GM19324 (cell line): Measurements from ENCODE around the gene PRICKLE4.
"Not testable (repeated sequence)": the region's sequence is repeated elsewhere in the genome, so short reads cannot be mapped to it uniquely, and the experiment has no call there.

Source experiments
- ATAC-seq: cut with Tn5 transposase; IDR thresholded peaks from one replicate; pipeline ENCODE4 v1.9.1; 2021; ENCODE audit warnings: mild to moderate bottlenecking, moderate library complexity; ENCODE audit not compliant: unreplicated experiment, low FRiP score

The PRICKLE4 gene

GRCh38 chr6:41787219-41787917 lies 6.8 kb downstream of the PRICKLE4 start, which contains the start of gene TOMM6:
Gene TOMM6, plus strand, starts transcription at chr6:41787694. Its CDS starts 4 bp downstream, at chr6:41787698.
- peak; percentile 89 for ATAC-seq

GRCh38 chr6:41789390-41789724 lies 8.8 kb downstream of the PRICKLE4 start:
- ATAC-seq = no peak

GRCh38 chr6:41790045-41790444 lies 9.5 kb downstream of the PRICKLE4 start:
- ATAC-seq = no peak

GRCh38 chr6:41791305-41791704 lies 10.7 kb downstream of the PRICKLE4 start:
- ATAC-seq = no peak

GRCh38 chr6:41791984-41792383 lies 11.4 kb downstream of the PRICKLE4 start:
- ATAC-seq = no peak

GRCh38 chr6:41796474-41796873 lies 15.9 kb downstream of the PRICKLE4 start:
- no peak for ATAC-seq

GRCh38 chr6:41798901-41799558 lies 18.4 kb downstream of the PRICKLE4 start:
- ATAC-seq = no peak

- no peak for ATAC-seq
Measured at GRCh38 chr6:41799559-41799911, 19.0 kb downstream of the PRICKLE4 start.

GRCh38 chr6:41801380-41801779 lies 20.8 kb downstream of the PRICKLE4 start:
- ATAC-seq = no peak

- no peak for ATAC-seq
Measured at GRCh38 chr6:41805830-41806774, 25.5 kb downstream of the PRICKLE4 start.

GRCh38 chr6:41811095-41811494 lies 30.5 kb downstream of the PRICKLE4 start:
- no peak for ATAC-seq

GRCh38 chr6:41811946-41812345 lies 31.4 kb downstream of the PRICKLE4 start:
- not testable (repeated sequence) for ATAC-seq

- no peak for ATAC-seq
Measured at GRCh38 chr6:41813469-41813868, 32.9 kb downstream of the PRICKLE4 start.

GRCh38 chr6:41813956-41814355 lies 33.4 kb downstream of the PRICKLE4 start:
- ATAC-seq = no peak

GRCh38 chr6:41814629-41815028 lies 34.0 kb downstream of the PRICKLE4 start:
- no peak for ATAC-seq

GRCh38 chr6:41815587-41815986 lies 35.0 kb downstream of the PRICKLE4 start:
- no peak for ATAC-seq

GRCh38 chr6:41818271-41819054 lies 37.9 kb downstream of the PRICKLE4 start:
- no peak for ATAC-seq

- no peak for ATAC-seq
Measured at GRCh38 chr6:41821266-41821665, 40.7 kb downstream of the PRICKLE4 start.

- no peak for ATAC-seq
Measured at GRCh38 chr6:41822021-41822420, 41.4 kb downstream of the PRICKLE4 start.

GRCh38 chr6:41823178-41823577 lies 42.6 kb downstream of the PRICKLE4 start:
- no peak for ATAC-seq
